Dermis microvascular lymphatic vessel endothelial cell (primary cell): ENCODE data around the gene MEIS3. TPM values are rescaled to one million over a fixed set of nuclear protein-coding genes. Genes with fewer than 3 reads are reported as not detected.
A peak's percentile ranks its signal among the peaks of the same experiment; 100 is the strongest.

Source experiments
- DNase-seq, 2 donors: peaks; one replicate each; pipeline versions ENCODE4 v3.0.0 to v3.0.0-alpha.2; 2010; ENCODE audit warnings: low read depth in 2 of 2
- total RNA-seq: library from RNA; depleted of rRNA; stranded (reverse); fragments of >200 nt; gene quantifications from 2 replicates; pipeline ENCODE4 v1.2.1, GENCODE V29; 2014

MEIS3 gene
- total RNA-seq: 0.13 and 0.26 TPM in 2 replicates

DNA sequence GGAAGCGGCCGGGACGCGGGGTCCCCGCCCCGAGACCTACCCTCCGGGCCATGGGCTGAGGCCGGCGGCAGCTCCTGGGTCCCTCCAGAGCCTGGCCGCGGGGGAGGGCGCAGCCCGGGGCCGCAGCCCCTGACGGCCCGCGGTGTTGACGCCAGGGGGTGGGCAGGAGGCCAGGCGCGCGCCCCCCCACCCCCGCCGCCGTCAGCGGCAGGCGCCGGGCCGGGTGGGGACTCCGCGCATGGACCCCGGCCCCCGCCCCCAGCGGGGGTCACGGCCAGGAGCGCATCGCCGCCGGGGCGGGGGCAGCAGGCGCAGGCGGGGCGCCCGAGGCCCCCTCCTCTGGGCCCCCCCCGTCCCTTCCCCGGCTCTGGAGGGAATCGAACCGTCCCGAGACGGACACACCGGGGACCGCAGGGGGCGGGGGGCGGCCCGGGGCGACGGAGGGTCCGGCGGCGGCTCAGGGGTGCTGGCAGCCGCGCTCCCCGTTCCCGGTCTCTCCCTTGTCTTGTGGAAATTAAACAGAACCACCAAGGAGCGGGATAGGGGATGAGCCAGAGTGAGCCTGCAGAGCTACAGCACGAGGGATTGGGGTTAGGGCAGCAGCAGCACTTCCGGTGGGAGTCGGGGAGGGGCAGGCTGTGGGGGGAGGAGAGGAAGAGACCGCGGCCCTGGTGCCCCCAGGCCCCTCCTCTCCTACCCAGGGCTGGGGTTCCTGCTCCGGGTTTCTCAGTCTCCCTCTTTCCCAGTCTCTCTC is at the start of gene MEIS3:
MEIS3 (minus strand) TSS at position 498 of the 754 bp plus-strand sequence; CDS start at position 52, 446 bp downstream.
- DNase-seq: no peak

DNA sequence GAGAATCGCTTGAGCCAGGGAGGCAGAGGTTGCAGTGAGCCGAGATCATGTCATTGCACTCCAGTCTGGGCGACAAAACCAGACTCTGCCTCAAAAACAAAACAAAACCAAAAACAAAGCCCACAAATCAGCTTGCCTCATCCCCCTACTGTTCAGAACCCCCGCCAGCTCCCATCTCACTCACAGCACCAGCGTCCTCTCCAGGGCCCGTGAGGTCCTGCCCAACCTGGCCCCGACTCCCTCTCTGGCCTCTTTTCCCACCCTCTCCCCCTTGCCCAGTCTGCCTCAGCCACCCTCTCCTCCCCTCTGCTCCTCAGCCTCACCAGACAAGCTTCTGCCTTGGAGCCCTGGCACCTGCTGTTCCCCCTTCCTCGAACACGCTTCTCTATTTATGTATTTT is 48.6 kb upstream of the MEIS3 start:
- no peak for DNase-seq

DNA sequence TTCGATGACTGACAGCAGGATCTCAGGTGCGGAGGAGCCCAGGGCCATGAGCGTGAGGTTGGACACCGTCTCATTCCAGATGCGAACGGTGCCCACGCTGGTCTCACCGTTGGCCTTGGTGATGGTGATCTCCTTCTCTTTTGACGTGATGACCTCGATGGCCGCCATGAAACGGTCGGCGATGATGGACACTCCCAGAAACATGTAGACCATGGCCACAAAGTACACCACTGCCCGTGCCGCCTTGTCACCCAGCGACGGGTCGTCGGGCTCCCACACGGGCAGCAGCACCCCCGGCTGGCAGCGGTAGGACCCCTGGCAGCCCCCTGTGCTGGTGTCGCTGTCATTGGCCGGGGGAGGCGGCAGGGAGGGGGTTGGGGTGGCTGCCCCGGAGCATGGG is 46.6 kb upstream of the MEIS3 start:
- DNase-seq: no peak

DNA sequence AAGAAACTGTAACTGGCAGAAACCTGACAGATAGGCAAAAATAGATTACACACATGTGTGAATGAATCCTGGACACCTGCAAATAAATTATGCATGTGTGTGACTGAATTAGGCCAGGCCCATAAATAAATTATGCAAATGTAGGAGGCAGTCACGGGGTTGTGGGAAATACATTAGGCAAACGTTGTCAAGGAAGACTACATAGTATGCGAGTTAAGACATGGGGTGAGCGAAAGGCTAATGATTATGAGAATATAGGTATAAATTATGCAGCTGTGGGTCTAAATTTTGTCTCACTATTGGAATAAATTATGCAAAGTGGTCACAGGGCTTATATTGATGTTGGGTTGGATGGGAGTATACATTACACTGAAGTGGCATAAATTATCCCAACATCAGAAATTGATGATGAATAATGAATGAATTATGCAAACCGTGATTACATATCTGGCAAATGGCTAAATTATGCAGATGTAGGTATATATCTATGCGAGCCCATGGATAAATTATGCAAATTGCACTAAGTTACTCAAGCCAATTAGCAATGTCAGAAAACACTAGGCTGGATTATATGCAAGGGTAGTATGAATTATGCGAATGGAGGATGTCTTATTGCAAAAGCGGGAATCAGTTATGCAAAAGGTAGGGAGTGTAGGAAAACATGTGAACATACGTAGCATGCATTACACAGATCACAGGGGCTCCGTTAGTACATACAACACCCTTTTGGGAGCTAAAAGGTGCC is 45.5 kb upstream of the MEIS3 start:
- no peak for DNase-seq

DNA sequence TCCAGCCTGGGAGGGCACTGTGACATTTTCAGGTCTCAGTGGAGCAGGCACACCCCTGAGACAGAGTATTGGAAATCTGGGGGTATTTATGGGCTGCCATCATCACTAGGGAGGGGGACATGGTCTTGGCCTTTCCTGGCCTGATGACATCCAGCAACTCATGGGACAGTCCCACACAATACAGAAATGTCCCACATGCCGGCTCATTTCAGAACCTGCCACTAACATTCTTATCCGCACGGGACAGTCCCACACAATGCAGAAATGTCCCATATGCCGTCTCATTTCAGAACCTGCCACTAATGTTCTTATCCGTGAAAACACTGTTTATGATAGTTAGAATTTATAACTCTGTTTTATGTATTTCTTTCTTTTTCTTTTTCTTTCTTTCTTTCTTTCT is 42.5 kb upstream of the MEIS3 start:
- DNase-seq: no peak

DNA sequence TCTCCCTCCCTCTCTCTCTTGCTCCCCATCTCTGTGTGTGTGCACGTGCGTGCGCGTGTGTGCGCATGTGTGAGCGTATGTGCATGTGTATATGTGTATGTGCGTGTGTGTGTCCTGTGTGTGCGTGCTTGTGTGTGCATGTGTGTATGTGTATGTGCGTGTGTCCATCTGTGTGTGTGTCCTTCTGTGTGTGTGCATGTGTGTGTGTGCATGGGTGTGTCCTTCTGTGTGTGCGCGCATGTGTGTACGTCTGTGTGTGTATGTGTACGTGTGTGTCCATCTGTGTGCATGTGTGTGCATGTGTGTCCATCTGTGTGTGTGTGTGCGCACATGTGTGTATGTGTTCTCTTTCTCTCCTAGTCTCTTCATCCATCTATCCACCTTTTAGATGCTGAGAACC is 40.1 kb upstream of the MEIS3 start:
- no peak for DNase-seq

DNA sequence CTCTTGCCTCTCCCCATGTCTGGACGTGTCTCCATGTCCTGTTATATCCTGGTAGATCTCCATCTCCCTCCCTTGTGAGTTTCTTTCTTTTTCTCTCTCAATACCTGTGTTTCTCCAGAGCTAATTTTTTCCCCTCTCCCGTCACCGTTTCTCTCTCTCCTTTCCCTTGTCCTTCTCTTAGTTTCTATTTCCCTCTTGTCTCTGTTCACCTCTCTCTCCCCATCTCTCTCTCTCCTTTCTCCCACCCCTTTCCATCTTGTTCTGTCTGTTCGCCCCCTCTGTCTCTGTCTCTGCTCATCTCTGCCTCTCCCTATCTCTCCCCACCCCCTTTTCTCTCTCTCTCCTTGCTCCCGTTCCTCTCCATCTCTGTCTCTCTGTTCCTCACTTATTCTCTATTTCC is 39.3 kb upstream of the MEIS3 start:
- no peak for DNase-seq

DNA sequence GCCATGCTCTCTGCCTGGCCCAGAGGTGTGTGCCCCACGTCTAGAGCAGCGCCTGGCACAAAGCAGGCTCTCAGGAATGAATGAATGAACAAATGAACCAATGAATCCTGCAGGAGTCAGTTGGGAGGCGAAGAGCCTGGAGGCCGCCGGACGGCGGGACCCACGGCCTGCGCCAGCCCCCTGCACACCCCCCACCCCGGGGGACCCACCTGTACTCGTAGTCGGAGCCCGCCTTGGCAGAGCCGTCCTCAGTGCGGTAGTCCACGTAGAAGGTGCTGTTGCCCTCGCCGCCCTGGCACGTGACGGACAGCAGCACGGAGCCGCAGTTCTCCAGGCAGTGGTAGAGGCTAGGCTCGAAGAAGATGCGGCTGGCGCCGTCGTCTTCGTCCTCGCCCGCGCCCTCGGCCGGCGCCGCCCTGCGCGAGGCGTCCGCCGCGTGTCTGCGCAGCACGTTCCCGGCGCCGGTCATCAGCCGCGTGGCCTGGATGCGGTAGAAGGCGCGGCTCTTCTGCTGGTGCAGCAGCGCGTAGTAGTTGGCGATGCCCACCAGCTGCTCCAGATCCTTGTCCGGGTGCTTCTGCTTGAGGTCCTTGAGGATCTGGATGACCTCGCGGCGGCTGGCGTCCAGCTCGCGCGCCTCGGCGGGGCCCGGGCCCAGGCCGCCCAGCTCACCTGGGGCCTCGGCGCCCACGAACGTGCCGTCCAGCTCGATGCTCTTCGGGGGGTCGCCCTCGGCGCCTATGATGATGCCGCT is 37.6 kb upstream of the MEIS3 start:
- no peak for DNase-seq

DNA sequence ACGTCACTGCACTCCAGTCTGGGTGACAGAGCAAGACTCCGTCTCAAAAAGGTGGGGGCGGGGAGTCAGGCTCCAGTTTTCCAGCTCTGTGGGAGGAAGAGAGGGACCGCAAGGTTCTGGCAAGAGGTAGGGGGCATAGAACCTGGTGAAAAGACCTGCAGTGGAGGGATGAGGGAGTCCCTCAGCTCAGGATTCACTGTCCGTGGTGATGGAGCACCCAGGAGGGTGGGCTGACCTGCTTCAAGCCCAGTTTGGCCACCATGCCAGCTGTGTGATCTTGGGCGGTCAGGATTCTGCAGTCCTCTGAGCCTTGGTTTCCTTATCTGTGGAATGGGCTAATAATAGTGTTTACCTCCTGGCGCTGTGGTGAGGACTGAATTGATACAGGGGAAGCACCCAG is 31.2 kb upstream of the MEIS3 start:
- DNase-seq: no peak

DNA sequence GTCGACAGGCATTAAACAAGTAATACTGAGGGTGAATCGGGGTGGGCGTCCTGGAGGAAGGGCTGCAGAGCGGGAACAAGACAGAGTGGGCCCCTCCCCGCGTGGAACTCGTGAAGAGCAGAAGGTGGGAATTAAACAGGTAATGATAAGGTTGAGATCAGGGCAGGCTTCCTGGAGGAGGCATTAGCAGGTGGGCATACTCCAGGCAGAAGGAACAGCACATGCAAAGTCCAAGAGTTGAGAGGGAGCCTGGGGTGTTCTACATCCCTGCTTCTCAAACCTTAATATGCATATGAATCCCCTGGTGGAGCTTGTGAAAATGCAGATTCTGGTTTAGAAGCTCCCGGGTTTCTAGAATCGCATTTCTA is 29.0 kb upstream of the MEIS3 start:
- DNase-seq: no peak

DNA sequence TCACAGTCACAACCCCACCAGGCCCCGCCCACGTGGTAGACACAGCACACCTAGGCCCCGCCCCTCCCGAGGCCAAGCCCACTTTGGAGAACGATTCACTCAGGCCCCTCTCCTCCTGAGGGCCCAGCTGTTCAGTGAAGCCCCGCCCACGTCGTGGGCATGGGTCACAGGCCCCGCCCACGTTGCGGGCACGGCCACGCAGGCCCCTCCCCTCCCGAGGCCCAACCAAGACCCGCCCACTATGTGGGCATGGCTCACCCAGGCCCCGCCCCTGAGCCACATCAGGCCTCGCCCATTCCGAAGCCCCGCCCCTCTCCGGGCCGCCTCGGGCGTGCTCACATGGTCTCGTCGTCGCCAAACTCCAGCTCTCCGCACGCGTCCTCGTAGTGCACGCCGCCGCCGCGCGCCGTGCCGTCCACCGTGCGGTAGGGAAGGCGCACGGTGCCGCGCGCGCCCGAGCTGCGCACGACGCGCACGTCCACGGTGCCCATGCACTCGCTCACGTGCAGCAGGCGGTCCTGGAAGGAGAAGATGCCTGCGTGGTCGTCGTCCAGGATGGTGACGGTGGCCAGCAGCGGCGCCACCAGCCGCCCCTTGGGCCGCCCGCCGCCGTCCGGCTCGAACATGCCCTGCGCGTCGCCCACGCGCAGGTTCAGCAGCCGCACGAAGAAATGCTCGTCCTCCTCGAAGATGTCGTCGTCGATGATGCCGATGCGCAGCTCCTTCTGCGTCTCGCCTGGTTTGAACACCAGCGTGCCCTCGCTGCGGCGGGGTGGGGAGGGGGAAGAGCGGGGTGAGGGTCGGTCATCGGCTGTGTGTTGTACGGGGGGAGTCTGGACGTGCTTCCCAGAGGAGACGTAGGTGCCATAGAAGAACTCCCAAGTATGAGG is 28.4 kb upstream of the MEIS3 start:
- peak in 1 of 2 donors; percentile 61 for DNase-seq

DNA sequence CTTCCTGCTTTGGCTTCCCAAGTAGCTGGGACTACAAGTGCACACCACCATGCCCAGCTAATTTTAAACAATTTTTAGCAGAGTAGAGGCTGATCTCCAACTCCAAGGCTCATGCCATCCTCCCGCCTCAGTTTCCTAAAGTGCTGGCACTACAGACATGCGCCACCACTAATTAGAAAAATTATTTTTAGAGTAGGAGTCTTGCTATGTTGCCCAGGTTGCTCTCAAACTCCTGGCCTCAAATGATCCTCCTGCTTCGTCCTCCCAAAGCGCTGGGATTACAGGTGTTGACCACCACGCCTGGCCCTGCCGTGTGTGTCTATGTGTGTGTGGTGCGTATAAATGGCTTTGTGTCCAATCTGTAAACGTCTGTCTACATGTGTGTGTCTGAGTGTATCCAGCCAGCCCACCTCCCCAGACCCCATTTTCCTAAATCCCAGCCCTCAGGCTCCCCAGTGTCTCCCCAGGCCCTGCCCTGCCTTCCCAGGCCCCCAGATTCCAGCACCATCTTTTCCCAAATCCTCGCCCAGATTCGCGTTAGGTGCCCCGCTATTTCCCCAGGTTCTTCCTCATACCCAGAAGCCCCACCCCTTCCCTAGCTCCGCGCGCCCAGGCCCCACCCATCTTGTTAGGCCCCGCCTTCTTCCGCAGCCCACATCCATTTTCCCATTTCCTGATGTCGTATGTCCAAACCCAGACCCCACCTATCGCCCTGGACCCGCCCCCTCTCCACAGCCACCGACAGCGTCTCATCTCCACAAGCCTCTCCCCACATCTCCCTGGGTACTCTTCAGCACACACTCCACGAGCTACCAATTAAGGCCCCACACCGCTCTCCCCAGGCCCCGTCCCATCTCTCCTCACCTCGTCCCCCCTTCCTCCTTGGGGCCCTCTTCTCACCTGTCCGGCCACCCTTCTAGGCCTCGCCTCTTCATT is 27.5 kb upstream of the MEIS3 start:
- DNase-seq: no peak

DNA sequence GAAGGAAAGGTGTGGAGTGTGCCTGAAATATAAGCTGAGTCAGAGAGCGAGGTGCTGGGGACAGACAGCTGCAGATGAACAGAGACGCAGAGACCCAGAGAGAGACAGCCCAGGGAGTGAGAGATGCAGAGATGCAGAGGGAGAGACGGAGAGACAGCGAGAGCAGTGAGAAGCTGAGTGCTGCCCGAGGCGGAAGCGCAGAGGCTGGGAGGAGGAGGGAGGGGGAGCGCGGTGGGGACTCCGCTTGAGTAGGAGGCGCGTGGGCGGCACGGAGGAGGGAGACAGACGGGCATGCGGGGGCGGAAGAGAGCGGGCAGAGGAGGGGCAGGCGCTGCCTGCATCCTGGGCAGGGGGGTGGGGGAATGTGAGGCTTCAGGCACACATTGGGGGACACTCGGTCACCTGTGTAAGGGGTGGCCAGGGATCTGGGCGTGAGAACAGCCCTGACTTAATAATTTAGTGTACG is 26.6 kb upstream of the MEIS3 start:
- peak in 1 of 2 donors; percentile 24 for DNase-seq

DNA sequence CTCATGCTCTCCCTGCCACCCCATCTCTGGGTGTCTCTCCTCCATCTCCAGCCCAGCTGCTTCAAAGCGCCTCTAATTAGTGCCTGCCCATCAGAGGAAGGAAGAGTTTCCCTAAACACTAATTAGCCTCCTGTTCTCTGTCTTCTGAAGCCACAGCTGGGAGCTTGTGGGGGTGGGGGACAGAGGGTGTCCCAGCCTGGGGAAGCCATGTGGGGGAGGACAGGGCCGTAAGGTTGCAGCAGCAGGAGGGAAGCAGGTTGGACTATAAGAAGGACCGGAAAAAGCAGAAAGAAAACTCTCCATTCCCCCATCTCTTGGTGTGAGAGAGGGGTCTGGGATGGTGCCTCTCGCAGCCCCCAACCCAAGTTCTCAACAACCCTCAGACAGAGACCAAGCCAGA is 26.2 kb upstream of the MEIS3 start:
- DNase-seq: no peak

DNA sequence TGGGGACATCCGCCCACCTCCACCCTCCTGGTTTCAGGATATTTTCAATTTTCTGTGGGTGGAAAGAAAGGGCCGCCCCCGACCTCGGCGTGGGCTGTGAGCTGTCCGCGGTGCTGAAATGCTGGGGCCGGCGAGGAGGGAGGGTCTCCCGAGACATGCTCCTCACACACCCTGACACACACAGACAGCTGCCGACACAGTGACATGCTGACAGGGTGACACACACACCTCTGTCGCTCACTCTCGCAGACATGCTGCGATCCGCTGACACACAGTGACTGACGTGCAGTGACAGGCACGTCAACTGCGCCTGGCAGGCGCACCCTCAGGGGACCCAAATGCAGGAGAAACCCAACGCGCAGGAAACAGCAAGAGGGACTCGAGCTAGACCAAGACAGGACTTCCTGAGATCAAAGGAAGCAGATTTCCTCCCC is 25.1 kb upstream of the MEIS3 start:
- peak in 1 of 2 donors; percentile 21 for DNase-seq

DNA sequence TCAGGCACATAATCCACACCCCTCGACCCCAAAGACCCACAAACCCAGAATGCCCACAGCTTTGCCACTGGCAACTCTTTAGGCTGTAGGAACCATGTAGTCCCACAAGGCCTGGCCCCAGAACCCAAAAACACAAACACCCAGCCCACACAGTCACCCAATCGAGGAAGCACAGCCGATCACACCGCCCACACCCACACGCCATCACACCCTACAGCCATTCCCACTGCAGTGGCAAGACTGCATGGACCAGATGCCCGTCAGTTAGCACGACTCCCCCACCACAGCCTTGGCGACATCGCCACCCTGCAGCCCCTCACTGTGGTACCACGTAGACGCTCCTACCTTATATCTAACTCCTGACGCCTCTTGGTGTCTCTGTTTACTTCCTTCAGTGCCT is 24.0 kb upstream of the MEIS3 start:
- no peak for DNase-seq

DNA sequence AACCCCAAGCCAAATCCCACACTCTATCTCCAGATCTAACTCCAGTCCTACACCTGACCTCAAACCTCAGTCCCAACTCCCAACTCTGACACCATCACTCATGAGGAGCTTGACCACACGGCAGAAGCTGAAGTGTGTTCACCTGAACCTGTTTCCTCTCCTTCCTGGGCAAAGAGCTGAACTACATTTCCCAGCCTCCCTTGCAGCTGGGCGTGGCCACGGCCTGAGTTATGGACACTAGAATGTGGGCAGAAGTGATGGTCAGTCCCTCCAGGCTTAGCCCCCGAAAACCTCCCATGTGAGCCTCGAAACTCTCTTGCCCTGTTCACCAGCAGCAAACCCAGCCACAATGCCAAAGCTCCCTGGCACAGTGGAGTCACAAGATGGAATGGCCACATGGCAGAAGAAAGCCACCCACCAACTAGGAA is 19.5 kb upstream of the MEIS3 start:
- DNase-seq: no peak

DNA sequence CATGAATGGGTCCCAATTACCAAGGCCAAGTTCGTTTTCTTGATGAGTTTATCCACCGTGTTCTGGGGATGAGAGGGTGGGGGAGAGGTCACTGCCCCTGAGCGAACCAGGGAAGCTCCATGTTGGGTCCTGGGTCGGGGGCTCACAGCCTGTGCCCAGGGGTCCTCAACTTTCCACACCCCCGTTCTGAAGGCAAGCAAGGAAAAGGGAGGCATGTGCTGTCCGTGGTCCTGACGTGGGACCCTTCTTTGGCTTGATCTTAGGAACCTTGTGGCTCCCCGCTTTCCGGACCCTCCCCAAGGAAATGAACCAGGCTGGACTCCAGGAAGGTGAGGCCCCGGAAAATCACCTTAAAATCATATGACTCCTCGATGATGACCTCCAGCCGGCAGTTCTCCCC is 18.2 kb upstream of the MEIS3 start:
- DNase-seq: no peak

DNA sequence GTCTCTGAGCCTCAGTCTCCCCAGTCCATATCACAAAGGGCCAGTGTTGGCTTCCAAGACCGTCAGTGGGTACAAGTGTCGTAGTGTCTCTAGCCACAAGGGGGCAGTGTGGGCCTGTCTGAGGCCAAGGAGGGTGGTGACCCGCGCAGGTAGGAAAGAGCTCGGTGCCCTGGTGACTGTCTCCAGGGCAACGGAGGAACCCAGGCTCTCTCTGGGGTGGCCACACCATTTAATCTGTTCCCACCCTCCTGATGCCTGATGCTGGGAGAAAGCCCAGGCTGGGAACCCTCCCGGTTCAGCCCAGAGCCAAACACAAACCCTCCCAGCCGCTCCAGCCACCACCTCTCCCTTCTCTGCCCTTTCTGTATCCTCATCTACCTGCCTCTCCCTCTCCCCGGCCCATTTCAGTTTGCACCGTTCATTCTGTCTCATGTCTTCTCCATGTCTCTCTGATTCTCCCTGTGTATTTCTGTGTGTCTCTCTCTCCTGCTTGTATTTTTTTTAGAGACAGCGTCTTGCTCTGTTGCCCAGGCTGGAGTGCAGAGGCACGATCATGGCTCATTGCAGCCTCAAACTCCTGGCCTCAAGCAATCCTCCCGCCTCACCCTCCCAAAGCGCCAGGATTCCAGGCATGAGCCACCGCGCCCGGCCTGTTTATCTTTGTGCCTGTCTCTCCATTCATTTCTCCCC is 17.5 kb upstream of the MEIS3 start:
- peak; percentile 35 to 57 for DNase-seq
